Parietal lobe (tissue), 2 donors: ENCODE data around the gene PIP4P1. TPM values are rescaled to one million over a fixed set of nuclear protein-coding genes. Genes with fewer than 3 reads are reported as not detected.

ENCODE experiments used
- small RNA-seq: library from RNA; depleted of rRNA; stranded (forward); fragments of <200 nt; gene quantifications from one replicate; pipeline ENCODE3, GENCODE V24; 2014; ENCODE audit warnings: low replicate concordance
- total RNA-seq: library from RNA; depleted of rRNA; stranded (reverse); fragments of >200 nt; gene quantifications from one replicate; pipeline ENCODE4 v1.2.3, GENCODE V29; 2014

PIP4P1 gene
- 31.3 TPM for total RNA-seq

DNA sequence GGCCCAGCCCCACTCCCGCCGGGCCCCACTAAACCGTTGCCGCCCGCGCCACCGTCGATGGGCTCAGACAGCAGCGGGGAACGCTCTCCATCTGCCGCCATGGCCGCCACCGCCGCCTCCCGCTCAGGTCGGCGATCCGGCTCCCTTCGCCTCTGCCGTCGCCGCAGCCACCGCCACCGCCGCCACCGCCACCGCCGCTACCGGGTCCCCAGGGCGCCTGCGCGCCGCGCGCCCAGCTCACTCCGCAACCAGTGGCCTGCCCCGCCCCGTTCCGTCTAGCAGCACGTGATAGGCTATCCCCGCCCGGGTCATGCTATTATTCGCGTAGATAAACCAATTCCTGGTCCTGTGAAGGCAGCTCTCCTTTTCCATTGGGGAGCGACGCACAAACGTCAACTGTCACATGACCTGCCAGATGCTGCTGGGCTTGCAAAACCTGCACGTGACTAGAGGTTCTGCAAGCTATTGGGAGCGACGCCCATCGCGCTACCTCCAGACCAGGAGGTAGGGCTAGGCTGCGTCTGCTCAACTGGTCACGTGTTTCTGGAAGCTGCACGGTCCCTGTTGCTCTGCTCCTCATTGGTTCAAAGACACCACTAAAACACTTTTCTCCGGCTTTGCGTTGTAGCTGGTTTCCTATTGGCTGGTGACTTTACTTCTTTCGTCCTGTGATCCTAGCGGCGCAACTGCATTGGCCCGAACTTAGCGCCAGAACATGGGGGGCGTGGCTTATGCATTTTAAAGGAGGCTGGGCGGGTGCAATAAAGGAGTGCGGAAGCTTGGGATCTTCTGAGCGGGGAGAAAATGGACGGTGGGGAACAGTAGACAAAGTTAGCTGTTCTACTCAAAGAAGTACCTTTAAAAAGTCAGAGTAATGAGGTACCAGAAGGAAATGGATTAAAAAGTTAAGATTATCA is at the start of gene PIP4P1:
Gene PIP4P1 (minus strand): TSS at position 210 of the 917 bp plus-strand sequence. CDS start 109 bp downstream, at position 101.

DNA sequence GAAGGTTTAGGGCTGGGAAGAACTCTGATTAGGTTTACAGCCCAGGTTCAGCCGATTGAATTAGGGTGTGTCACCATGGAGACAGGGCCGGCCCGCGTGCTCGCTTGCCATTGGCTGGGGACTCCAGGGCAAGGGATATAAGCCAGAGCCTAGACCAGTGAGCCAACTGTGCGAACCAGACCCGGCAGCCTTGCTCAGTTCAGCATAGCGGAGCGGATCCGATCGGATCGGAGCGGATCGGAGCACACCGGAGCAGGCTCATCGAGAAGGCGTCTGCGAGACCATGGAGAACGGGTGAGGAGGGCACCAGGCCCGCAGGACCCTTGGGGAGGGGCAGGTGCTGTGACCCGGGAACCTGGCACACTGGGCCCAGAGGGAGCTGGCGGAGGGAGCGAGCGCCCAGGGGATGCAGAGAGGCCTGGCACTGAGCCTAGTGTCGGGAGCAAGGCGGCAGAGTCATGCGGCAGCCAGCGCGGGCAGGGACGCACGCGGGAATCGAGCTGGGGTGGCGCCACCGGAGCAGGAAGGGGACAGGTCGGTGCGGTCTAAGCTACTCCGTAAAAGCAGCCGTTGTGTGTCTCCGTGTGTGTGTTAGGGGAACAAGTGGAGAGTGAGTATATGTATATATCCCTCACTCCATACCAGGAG is 8.1 kb upstream of the PIP4P1 start, which contains the start of gene PNP:
Gene PNP (plus strand): TSS at position 165 of the 648 bp plus-strand sequence. CDS start 119 bp downstream, at position 284.

DNA sequence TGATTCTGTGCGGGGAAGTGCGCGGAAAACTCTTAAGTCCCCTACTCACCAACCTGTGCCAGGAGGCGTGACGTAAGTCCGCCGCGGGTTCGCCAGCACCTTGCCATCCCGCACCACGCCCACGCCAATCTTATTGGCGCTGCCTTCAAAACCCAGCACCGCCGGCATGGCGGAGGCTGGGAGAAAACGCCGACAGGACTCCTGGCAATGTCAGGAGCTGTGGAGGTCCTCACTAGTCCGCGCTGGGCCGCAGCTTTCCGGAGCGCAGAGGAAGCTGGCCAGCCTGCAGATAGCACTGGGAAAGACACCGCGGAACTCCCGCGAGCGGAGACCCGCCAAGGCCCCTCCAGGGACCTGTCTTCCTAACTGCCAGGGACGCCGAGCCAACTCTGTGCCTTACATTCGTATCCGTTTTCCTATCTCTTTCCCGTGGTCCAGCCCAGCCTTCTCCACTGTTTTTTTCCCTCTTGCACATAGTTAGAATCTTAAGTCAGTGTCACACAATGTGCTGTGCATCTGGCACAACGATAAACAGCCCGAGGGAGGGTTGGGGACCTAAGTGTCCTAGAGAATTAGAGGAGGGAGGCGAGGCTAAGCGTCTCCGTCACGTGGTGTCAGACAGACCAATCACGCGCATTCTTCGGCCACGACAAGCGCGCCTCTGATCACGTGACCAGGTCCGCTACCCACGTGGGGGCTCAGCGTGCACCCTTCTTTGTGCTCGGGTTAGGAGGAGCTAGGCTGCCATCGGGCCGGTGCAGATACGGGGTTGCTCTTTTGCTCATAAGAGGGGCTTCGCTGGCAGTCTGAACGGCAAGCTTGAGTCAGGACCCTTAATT is 6.5 kb downstream of the PIP4P1 start, which contains the start of the genes APEX1 and OSGEP:
Gene APEX1 (plus strand): TSS at position 711 of the 839 bp plus-strand sequence. CDS start 420 bp downstream, outside the sequence.
Gene OSGEP (minus strand): TSS at position 297 of the 839 bp plus-strand sequence. CDS start 129 bp downstream, at position 168.

DNA sequence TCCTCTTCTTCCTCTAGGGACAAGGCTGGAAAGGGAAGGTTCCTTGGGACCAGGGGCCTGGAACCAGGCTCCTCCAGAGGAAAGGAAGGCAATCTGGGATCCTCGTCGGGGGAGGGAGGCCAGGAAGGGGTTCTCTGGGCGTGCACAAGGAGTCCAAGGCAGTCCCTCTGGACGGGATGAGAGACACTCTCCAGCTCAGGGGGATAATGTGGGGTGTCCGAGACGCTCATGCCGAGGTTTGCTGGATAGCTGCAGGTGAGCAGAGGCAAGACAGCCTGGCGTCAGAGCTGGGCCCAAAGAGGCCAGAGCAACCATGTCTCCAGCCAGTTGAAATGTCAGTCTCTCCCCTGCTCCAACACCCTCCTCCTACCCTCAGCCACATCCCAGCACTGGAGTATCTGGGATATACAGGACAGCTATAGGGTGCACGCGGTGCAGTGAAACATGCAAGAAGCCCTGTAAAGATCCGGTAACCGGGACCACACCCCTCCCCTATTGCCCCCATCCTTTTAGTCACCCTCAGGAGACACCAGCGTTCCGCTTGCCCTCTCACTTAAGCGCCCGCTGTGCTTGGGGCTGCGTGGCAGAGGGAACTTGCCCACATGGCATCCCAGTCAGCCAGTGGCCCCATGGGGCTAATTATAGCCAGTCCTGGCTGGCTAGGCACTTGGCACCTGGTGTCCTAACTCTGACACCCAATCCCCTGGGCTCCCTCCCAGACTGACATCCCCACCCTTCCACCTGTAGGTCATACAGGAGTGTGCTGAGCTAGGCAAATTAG is 25.5 kb downstream of the PIP4P1 start, which contains the start of gene KLHL33:
Gene KLHL33 (minus strand): TSS at position 585 of the 781 bp plus-strand sequence. CDS start 355 bp downstream, at position 230.

DNA sequence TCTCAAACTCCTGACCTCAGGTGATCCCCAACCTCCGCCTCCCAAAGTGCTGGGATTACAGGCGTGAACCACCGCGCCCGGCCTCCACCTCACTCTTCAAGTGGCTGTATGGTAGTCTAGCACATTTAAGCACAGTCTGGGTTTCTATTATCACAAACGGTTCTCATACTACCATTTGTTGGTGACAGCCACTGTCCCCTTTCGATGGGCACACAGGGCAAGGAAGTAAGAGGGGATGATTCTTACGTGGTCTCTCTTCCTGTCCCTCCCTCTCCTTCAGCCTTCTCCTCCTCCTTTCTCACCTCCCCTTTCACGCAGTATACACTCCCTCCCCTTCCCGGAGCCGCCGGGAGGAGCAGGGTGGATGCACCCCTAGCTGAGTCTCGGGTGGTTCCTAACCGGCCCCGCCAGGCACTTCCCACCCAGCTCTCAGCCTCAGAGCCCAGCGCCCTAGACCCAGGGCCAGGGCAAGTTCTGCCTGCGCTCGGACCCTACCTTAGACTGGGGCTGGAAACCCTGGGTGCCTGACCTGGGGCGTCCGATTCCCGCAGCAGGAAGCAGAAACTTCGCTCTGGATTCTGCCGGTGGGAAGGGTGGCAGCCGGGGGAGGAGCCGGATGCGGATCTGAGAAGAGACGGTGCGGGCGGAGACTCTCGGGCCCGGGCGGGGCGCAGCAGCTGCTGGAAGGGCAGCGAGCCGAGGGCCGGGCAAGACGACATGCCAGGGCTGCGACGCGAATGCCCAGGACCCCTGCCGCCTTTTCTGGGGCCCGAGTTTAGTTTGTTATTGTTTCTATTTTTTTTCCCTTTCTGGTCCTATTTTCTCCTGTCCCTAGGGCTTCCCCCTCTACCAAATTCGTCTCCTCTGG is 48.1 kb downstream of the PIP4P1 start, which contains the start of gene TEP1:
Gene TEP1 (minus strand): TSS at position 626 of the 868 bp plus-strand sequence. CDS start 5,062 bp downstream, outside the sequence.

Small RNA genes within 50 kb of the gene (small RNA-seq; reads per million reads assigned to genes)
- gene RNA5SP382: 0.24 reads per million

Other genes starting within 250 kb of the PIP4P1 start
- gene OR11H6, start 237.7 kb downstream of the PIP4P1 start, total RNA-seq: not detected
- gene OR11H7, start 232.5 kb downstream of the PIP4P1 start, total RNA-seq: not detected
- not detected for gene OR11H4, start 222.1 kb downstream of the PIP4P1 start, total RNA-seq
- 47.3 TPM for gene TTC5, start 155.5 kb downstream of the PIP4P1 start, total RNA-seq
- gene CCNB1IP1, start 128.2 kb downstream of the PIP4P1 start, total RNA-seq: 63.5 TPM
- gene PARP2, start 117.8 kb downstream of the PIP4P1 start, total RNA-seq: 30.4 TPM
- gene TEP1, start 47.9 kb downstream of the PIP4P1 start, total RNA-seq: 12.2 TPM
- under 0.01 TPM for gene KLHL33, start 25.3 kb downstream of the PIP4P1 start, total RNA-seq
- gene OSGEP, start 6.6 kb downstream of the PIP4P1 start, total RNA-seq: 70.7 TPM
- gene APEX1, start 6.2 kb downstream of the PIP4P1 start, total RNA-seq: 57.0 TPM
- 5.6 TPM for gene PNP, start 8.0 kb upstream of the PIP4P1 start, total RNA-seq
- gene RNASE10, start 44.1 kb upstream of the PIP4P1 start, total RNA-seq: not detected
- not detected for gene RNASE9, start 99.6 kb upstream of the PIP4P1 start, total RNA-seq
- gene RNASE11, start 126.6 kb upstream of the PIP4P1 start, total RNA-seq: not detected
- not detected for gene RNASE12, start 129.9 kb upstream of the PIP4P1 start, total RNA-seq
- not detected for gene OR6S1, start 180.3 kb upstream of the PIP4P1 start, total RNA-seq
- gene RNASE4, start 223.1 kb upstream of the PIP4P1 start, total RNA-seq: 2.2 TPM
- gene ANG, start 227.3 kb upstream of the PIP4P1 start, total RNA-seq: 2.2 TPM